Heart left ventricle (tissue), 16 donors: Measurements from ENCODE around the gene STRIP1. TPM values are rescaled to one million over a fixed set of nuclear protein-coding genes. Genes with fewer than 3 reads are reported as not detected.

ENCODE experiments used
- ATAC-seq, 4 donors: fragments of 200-7000 bp; cut with Tn5 transposase; one replicate each; pipeline ENCODE4 v1.9.1; 2020 to 2022; ENCODE audit warnings: moderate library complexity in 4 of 4, mild to moderate bottlenecking in 3 of 4, moderate number of reproducible peaks in 1 of 4
- DNase-seq, 5 donors: peaks; one replicate each; pipeline ENCODE4 v3.0.0-alpha.2; 2020
- H3K27ac ChIP-seq, 12 donors: fragments of 200-600 bp; sonication (generic) in 4 of 12; one replicate each; pipeline versions ENCODE4 v1.5.0 to v1.8.0; 2016 to 2022; ENCODE audit warnings: mild to moderate bottlenecking in 2 of 12
- H3K27me3 ChIP-seq, 9 donors: fragments of 200-600 bp; sonication (generic) in 2 of 9; one replicate each; pipeline versions ENCODE4 v1.5.1 to v1.8.0; 2016 to 2022; ENCODE audit warnings: mild to moderate bottlenecking in 3 of 9
- H3K36me3 ChIP-seq, 9 donors: fragments of 200-600 bp; sonication (generic) in 2 of 9; one replicate each; pipeline versions ENCODE4 v1.5.0 to v1.8.0; 2018 to 2022; ENCODE audit warnings: mild to moderate bottlenecking in 2 of 9
- H3K4me1 ChIP-seq, 12 donors: fragments of 200-600 bp; sonication (generic) in 4 of 12; one replicate each; pipeline versions ENCODE4 v1.5.0 to v1.8.0; 2016 to 2022; ENCODE audit warnings: mild to moderate bottlenecking in 3 of 12
- H3K4me3 ChIP-seq, 12 donors: fragments of 200-600 bp; sonication (generic) in 4 of 12; one replicate each; pipeline versions ENCODE4 v1.5.0 to v1.8.0; 2017 to 2022; ENCODE audit warnings: mild to moderate bottlenecking in 9 of 12, moderate library complexity in 4 of 12
- H3K9me3 ChIP-seq, 12 donors: fragments of 200-600 bp; sonication (generic) in 4 of 12; one replicate each; pipeline versions ENCODE4 v1.5.0 to v1.8.0; 2016 to 2022; ENCODE audit warnings: mild to moderate bottlenecking in 1 of 12
- POLR2A ChIP-seq, 2 donors: fragments of 450-650 bp; IDR thresholded peaks; one replicate each; pipeline ENCODE4 v1.6.1; 2017; ENCODE audit warnings: antibody characterized with exemption in 2 of 2, mild to moderate bottlenecking in 2 of 2, moderate library complexity in 2 of 2
- WGBS, 4 donors: extraction: QIAGEN DNeasy Blood & Tissue Kit in 2 of 4; methylation state at CpG; one replicate each; pipeline versions ENCODE4 v1.1.5 to v1.1.7; 2013 to 2018; 5-methylcytosine and 5-hydroxymethylcytosine counted together
- intact Hi-C, 10 donors: fragments of 100-400 bp; cut with DNase I; formaldehyde crosslinking; loops; one replicate each; pipeline versions ENCODE4 v1.11.1 to v1.14.2; 2022
- polyA plus RNA-seq, 2 donors: library from polyadenylated mRNA; stranded (reverse); fragments of 200-250 nt; gene quantifications; one replicate each; pipeline ENCODE4 v1.2.3, GENCODE V29; 2013
- total RNA-seq, 9 donors: library from RNA; depleted of rRNA in 2 of 9; stranded (reverse); fragments of >200 nt in 2 of 9; fragmentation: NEBNext Ultra II Directional in 3 of 9; extraction: Animal tissue kit (Norgen Biotek cat#: 25700) in 3 of 9; gene quantifications; one replicate each; pipeline versions ENCODE4 v1.1.0 to v1.2.4, GENCODE V29; 2016 to 2023
- TF ChIP-seq, protein P1 (sequence below), 12 donors: fragments of 200-600 bp; sonication (generic) in 4 of 12; IDR thresholded peaks; one replicate each; pipeline versions ENCODE4 v1.5.0 to v1.8.0; 2018 to 2022; ENCODE audit warnings: antibody characterized with exemption in 12 of 12, mild to moderate bottlenecking in 5 of 12
- donor health status: ischemic (EF 13 %, LVEDD 7.1; RV severe dilation, severe dysfunction).
- donor health status: healthy with polysubstance abuse.
- donor health status: DM: no; HTN: yes; CAD: no.
- donor health status: DM: no; HTN: no; CAD: no.
- donor health status: ischemic (EF 25% LVEDD 6.9; RV normal size, moderate dysfunction).
- donor health status: ischemic (EF 25% LVEDD 5.7; RV mildly dilated, moderate dysfunction).
- donor health status: healthy.
- donor health status: DM: yes; HTN: yes; CAD: no.
- donor health status: ischemic (EF 35%, LVEDD 5.7; RV mildly dilated, moderate dysfunction).
- donor health status: nonischemic (EF 11% LVEDD 7.7; RV severe dilation, severe dysfunction).
- donor health status: DM: yes; HTN: yes; CAD: no.
- donor health status: PGD.
- donor health status: ischemic (EF 29% LVEDD 5.4; RV normal size, mild dysfunction).
- donor health status: nonischemic (EF 23%, LVEDD 6.1; RV moderate dilation, normal function).

Gene STRIP1
- total and polyA plus RNA-seq, 11 donors, result 7.8 to 22.8 (median 19.0) TPM

DNA sequence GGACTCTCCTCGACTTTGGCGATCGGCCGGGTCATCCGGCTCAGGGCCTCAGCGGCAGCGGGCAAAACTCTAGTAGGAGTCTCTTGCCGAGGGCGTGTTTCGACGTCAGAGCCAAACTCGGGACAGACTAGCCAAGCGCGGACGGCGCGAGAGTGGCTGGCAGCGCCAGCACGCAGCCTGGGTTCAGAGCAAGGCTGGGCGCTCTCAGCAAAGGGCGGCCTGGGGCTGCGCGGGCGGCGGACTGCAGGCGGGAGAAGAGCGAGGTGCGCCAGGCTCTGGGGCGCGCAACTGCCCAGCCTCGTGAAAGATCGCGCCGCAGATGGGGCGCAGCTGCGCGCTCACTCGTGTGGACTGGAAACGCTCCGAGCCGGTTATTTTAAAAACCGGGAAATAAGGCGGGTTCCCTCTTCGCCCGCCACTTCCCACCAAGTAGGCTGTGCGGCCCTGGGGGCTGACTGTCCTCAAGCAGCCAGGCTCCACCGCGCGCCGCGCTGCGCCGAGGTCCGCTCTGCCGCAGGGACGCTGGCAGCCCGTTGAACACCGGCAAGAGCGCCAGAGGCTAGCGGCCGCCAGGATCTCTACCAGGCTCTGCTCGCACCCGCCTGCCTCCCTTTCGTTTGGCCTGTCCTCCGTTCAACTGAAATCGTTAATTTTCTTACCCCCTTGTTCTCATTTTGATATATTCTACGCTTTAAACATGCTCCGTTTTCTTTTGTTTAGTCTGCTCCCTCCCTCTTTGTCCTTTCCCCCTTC lies 33.6 kb downstream of the STRIP1 start:
- ATAC-seq (no peak), DNase-seq (no peak)
- Histone ChIP-seq H3K36me3 (no peaks in the 10 kb centered on the region), H3K9me3 (no peaks in the 10 kb centered on the region), H3K27ac (no peak overlapping the region), H3K27me3 (peaks cover 43 to 66% (median 58%) of the 10 kb centered on the region in 9 donors), H3K4me1 (peaks cover 5 to 34% (median 21%) of the 10 kb centered on the region in 12 donors), H3K4me3 (peak overlapping the region in 5 of 12 donors; percentile 7 to 33 (median 15))
- no peak for TF ChIP-seq POLR2A (IDR thresholded peaks at IDR 0.05)
- TF ChIP-seq, protein P1, sequence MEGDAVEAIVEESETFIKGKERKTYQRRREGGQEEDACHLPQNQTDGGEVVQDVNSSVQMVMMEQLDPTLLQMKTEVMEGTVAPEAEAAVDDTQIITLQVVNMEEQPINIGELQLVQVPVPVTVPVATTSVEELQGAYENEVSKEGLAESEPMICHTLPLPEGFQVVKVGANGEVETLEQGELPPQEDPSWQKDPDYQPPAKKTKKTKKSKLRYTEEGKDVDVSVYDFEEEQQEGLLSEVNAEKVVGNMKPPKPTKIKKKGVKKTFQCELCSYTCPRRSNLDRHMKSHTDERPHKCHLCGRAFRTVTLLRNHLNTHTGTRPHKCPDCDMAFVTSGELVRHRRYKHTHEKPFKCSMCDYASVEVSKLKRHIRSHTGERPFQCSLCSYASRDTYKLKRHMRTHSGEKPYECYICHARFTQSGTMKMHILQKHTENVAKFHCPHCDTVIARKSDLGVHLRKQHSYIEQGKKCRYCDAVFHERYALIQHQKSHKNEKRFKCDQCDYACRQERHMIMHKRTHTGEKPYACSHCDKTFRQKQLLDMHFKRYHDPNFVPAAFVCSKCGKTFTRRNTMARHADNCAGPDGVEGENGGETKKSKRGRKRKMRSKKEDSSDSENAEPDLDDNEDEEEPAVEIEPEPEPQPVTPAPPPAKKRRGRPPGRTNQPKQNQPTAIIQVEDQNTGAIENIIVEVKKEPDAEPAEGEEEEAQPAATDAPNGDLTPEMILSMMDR (IDR thresholded peaks at IDR 0.05), result no peak
- 12 to 24% (median 16%) methylated on average over 30 to 68 of the region's 68 CpGs for WGBS, 4 donors
- intact Hi-C loops, result no loop called here

DNA sequence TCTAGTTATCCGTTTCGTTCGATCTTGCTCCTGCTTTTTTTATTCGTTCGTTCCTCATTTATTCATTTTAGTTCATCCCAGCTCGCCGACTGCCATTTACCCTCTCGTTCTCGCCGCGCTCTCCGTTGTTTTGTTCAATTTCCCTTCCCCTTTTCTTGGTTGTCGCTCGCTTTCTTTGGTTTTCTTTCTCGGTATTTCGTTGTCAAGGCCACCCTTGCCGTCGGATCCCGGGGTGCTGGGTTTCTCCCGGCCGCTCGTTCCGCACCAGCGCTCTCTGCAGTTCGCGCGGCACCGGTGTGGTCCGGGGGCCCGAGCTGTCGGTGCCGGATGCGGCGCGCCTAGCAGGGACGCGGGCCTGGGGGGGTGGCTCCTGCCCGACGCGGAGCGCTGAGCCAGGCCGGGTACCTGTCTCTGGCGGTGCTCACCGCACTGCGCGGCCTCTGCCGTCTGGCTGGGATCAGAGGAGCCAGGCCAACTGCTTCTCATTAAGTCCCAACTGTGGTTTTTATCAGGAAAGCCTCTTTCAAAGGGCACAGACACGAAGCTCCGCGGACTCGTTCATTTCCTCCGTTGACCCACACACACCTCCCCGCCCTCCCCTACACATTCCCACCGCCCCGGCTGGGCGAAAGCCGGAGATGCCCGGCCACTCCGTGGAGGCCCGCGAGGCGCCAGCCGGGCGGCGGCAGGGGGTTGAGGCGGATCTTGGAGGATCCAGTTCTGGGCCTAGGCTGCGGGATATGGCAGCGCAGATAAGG lies 34.4 kb downstream of the STRIP1 start:
- intact Hi-C loops, result no loop called here
- Histone ChIP-seq H3K4me1 (peaks cover 5 to 34% (median 21%) of the 10 kb centered on the region in 12 donors), H3K9me3 (no peaks in the 10 kb centered on the region), H3K27ac (no peak overlapping the region), H3K36me3 (no peaks in the 10 kb centered on the region), H3K4me3 (peak overlapping the region in 5 of 12 donors; percentile 9 to 33 (median 11)), H3K27me3 (peaks cover 43 to 73% (median 58%) of the 10 kb centered on the region in 9 donors)
- DNase-seq (no peak), ATAC-seq (no peak)
- WGBS, 4 donors, result 5 to 10% (median 8%) methylated on average over 62 to 68 of the region's 68 CpGs
- TF ChIP-seq, protein P1 (IDR thresholded peaks at IDR 0.05), result no peak
- TF ChIP-seq POLR2A (IDR thresholded peaks at IDR 0.05), result no peak

DNA sequence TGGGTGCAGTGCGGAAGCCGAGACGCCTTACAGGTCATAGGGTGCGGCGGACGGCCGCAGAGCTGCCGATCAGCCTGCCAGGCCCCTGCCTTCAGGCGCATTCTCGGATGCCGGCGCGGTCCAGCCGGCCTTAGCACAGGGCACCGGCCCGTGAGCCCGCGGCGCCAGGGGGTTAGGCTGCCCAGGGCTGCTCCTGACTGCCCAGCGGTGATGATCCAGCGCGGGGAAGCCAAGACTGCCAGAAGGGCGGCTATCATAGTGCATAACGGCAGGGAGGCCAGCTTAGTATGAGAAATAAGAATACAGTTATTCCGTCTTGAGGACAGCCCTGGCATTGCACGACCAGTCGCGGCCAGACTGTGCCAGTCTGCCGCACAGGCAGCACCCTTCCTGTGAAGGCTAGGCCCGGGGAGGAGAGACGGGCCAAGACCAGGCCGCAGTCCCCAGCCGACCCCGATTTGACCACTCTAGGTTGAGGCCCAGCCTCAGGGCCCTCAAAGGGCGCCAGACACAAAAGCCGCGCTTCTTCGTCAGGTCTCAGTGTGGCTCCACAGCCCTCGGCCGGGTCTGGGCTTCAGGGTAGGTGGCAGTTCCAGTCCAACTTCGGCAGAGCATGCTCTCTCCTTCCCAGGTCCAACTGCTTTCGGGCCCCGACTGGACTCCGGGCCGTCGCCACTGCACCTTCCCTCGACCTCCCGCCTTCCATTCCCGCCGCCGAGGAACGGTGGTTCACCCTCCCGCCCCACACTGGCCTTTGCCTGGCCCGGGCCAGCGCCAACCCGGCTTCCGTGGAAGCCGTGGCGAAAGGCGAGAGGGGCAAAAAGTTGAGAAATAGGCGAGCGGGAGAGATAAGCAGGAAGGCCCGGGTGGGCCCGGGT lies 35.2 kb downstream of the STRIP1 start:
- DNase-seq (no peak), ATAC-seq (peak in 2 of 4 donors; percentile 23 to 32)
- Histone ChIP-seq H3K9me3 (no peaks in the 10 kb centered on the region), H3K27me3 (peaks cover 43 to 77% (median 61%) of the 10 kb centered on the region in 9 donors), H3K4me3 (peak overlapping the region; percentile 9 to 35 (median 24)), H3K4me1 (peaks cover 5 to 37% (median 21%) of the 10 kb centered on the region in 12 donors), H3K36me3 (no peaks in the 10 kb centered on the region), H3K27ac (no peak overlapping the region)
- 17 to 29% (median 22%) methylated on average over 30 to 64 of the region's 64 CpGs for WGBS, 4 donors
- intact Hi-C loops, result no loop called here
- TF ChIP-seq, protein P1 (IDR thresholded peaks at IDR 0.05), result no peak
- TF ChIP-seq POLR2A (IDR thresholded peaks at IDR 0.05), result no peak
